ENCODE data around the gene GAB1. TPM values are rescaled to one million over a fixed set of nuclear protein-coding genes. Genes with fewer than 3 reads are reported as not detected.
"Not testable (repeated sequence)": the region's sequence is repeated elsewhere in the genome, so short reads cannot be mapped to it uniquely, and the experiment has no call there.

The GAB1 gene
- total RNA-seq, 2 donors from 2014 or later: 0.32 to 0.48 TPM

DNA sequence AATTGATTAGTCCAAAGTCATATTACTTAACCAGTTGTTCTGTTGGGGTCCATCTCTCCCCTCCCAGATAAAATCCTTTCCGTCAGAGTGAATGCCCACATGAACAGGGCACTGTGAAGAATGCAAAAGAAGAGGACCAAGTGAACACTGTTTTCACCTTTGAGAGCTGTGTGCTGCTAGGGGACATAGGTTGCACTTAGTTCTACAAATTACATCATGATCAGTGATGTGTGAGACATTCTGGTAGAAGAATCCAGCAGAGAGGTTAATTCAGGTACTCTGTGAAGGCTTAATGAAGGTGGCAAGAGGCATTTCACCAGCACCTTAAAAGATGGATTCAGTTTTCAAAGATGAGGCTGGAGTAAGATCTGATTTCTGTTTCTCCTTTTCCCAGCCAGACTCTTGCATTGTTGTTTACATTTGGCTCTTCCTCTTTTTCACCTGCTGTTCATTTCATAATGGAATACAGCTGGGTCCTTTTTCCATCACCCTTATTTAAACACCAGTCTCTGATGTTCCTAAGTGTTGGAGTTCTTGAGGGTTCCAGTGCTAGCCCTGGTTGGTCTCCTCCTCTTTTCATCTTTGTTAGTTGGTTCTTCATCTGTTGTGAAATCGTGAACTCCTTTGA is 10.9 kb downstream of the GAB1 start:
- Mint-ChIP-seq H3K27me3 (peaks cover 19% of the 10 kb centered on the region), H3K4me1 (no peaks in the 10 kb centered on the region), H3K36me3 (ENCODE audit: low read depth) (no peaks in the 10 kb centered on the region), H3K4me3 (no peak overlapping the region), H3K9me3 (no peaks in the 10 kb centered on the region), H3K27ac (no peak overlapping the region)
- no peak for ATAC-seq (replicated peaks)

DNA sequence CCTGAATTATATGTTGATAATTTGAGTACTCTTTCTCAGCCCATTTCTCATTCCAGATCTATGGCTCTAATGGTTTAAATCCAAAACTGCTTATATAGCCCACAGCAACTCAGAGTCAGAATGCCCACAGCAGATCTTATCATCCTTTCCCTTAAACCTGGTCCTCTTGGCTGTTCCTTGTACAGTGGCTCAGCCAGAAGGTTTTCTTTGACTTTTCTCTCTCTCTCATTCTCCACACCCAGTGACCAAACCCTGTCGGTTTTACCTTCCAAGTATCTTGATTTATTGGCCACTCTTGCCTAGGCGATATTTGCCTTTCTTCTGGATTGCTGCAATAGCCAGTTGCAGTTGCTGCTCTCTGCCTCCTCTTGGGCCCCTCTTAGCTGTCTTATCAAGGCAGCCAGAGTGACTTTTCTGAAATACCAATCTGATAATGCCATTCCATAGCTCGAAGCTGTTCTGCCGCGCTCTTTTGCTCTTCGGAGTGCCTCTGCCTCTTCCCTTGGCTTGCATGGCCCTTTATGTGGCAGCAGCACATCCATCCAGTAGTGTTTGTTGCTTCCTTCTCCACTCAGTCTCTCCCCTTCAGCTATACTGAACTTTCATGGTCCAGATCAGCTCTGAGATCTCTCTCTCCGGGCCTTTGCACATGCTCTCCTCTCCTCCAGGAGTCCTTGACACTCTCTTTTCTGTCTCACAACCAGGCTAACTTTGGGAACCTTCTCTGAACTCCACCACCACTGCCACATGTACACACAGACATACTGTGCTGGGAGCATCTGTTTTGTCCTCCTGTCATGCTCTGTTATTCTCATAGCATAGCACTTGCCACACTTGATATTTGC is 11.8 kb downstream of the GAB1 start:
- Mint-ChIP-seq H3K27ac (no peak overlapping the region), H3K4me3 (no peak overlapping the region), H3K4me1 (no peaks in the 10 kb centered on the region), H3K36me3 (ENCODE audit: low read depth) (no peaks in the 10 kb centered on the region), H3K9me3 (no peaks in the 10 kb centered on the region), H3K27me3 (peaks cover 22% of the 10 kb centered on the region)
- ATAC-seq (replicated peaks): no peak

DNA sequence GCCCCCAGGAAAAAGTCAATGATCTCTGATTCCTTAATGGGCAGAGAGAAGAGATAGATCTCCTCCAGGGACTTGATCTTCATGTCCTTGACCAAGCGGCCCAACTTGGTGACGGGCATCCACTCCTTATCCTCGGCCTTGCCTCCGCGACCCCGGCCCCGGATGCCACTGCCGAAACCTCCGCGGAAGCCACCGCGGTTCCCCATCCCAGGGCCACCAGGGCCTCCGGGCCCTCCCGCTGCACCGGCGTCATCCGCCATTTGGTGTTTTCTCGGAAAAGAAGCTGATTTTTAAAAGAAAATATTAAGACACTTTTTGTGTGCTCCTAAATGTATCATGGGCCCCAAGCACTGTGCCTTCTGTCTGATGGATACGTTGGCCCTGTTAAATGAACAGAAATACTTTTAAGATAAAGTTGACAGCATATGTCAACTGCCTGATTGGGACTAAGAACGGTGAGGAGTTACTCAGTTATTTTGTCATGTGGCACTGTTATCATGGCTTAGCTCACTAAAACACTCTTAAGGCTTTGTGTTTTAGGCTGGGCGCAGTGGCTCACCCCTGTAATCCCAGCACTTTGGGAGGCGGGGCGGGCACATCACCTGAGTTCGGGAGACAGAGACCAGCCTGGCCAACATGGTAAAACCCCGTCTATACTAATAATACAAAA is 13.3 kb downstream of the GAB1 start:
- H3K36me3 Mint-ChIP-seq (ENCODE audit: low read depth); H3K27ac Mint-ChIP-seq; H3K4me1 Mint-ChIP-seq; H3K4me3 Mint-ChIP-seq; ATAC-seq (replicated peaks); H3K9me3 Mint-ChIP-seq: not testable (repeated sequence)
- H3K27me3 Mint-ChIP-seq: peaks cover 20% of the 10 kb centered on the region

DNA sequence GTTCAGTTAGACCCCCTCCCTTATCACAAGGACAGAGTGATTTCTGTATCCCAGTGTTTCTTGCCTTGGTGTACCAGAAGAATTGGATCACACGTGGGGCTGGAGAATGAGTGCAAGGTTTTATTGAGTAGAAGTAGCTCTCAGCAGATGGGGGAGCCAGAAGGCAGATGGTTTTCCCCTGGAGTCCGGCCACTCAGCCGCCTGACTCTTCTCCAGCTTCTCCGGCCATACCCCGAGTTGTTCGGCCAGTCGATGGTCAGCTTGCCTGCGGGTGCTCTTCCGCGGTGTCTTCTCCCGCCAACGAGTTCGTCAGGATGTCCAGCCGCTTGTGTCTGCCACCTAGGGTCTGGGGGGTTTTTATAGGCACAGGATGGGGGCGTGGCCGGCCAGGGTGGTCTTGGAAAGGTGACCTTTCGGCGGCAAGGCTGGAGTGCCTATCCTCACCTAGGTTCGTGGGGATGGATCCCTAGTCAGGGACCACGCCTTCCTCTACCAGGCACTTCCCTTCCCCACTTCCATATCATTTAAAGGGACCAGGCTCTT is 14.5 kb downstream of the GAB1 start:
- H3K36me3 Mint-ChIP-seq (ENCODE audit: low read depth): no peaks in the 10 kb centered on the region
- H3K27me3 Mint-ChIP-seq: peaks cover 12% of the 10 kb centered on the region
- no peaks in the 10 kb centered on the region for H3K9me3 Mint-ChIP-seq
- H3K27ac Mint-ChIP-seq: no peak overlapping the region
- no peak overlapping the region for H3K4me3 Mint-ChIP-seq
- ATAC-seq (replicated peaks): no peak
- H3K4me1 Mint-ChIP-seq: no peaks in the 10 kb centered on the region

DNA sequence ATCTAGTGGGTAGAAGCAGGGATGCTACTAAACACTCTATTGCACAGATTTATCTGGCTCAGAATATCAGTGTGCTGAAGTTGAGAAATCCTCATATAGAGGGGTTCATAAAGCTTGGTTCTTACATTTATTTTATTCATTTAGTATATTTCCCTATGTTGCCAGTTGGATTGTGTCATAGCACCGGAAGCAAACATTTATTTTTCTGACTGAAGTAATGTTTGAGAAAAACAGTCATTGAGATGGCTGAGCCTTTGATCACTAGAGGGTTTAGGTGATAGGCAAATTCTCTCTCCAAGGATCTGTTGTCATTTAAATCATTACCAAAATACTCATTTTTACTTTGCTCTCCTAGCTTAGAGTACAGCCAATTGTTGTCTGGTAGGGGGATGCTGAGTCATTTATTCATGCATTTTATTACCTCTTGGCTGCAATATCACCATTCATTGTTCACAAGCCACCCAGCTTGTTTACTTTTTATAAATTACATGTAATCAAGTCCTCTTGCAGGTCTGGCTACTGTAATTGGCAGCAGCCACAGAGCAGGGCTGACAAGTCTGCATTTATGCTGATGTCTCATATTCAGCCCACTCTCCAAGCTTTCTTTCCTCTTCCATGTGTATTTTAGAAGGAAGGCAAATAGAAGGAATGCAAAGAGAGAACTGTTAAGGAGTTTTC is 15.2 kb downstream of the GAB1 start:
- Mint-ChIP-seq H3K4me1 (no peaks in the 10 kb centered on the region), H3K9me3 (no peaks in the 10 kb centered on the region), H3K4me3 (no peak overlapping the region), H3K27me3 (peaks cover 11% of the 10 kb centered on the region), H3K36me3 (ENCODE audit: low read depth) (no peaks in the 10 kb centered on the region), H3K27ac (no peak overlapping the region)
- no peak for ATAC-seq (replicated peaks)

DNA sequence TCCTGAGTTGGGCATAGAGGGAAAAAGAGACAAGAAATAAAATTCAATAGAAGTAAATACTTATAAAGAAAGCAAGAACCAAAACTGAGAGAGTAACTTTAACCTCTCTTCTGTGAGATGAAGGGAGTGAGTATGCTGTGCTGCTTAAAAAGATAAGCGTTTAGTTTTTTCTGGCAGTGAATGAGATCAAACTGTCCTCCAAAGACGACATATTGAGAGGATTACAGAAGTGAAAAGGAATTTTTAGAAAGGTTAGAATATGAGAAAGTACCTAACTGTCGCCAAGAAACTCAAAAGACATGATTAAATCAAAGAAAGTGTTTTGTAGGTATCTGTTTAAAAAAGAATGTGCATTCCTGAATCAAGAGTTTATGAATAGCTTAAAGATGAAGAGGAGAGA is 16.0 kb downstream of the GAB1 start:
- no peak overlapping the region for H3K4me3 Mint-ChIP-seq
- no peak overlapping the region for H3K27ac Mint-ChIP-seq
- H3K27me3 Mint-ChIP-seq: peaks cover 6% of the 10 kb centered on the region

DNA sequence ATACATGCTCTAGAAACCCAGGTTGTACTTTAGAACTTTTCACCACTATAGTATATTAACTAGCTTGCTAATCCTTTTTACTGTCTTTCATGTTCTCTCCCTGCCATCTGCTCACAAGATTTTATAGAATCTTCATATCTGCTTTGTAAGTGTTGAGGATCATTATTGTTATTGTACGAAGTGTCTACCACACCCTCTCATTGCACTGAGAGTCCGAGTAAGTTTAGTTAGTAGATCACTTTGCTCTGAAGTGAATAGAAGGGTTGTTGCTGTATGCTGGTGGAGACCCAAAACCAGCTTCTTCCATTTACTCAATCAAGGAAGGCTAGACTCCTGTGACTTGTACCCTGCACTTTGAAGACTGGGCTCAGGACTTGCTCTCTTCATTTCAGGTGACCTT is 17.1 kb downstream of the GAB1 start:
- Mint-ChIP-seq H3K27me3 (peaks cover 6% of the 10 kb centered on the region), H3K36me3 (ENCODE audit: low read depth) (no peaks in the 10 kb centered on the region), H3K27ac (no peak overlapping the region), H3K9me3 (no peaks in the 10 kb centered on the region), H3K4me3 (no peak overlapping the region), H3K4me1 (peaks cover 3% of the 10 kb centered on the region)
- no peak for ATAC-seq (replicated peaks)

More for the DNA sequence above, 16.0 kb downstream of the GAB1 start:
- Mint-ChIP-seq H3K9me3 (no peaks in the 10 kb centered on the region), H3K36me3 (ENCODE audit: low read depth) (no peaks in the 10 kb centered on the region), H3K4me1 (no peaks in the 10 kb centered on the region)
- ATAC-seq (replicated peaks): no peak

DNA sequence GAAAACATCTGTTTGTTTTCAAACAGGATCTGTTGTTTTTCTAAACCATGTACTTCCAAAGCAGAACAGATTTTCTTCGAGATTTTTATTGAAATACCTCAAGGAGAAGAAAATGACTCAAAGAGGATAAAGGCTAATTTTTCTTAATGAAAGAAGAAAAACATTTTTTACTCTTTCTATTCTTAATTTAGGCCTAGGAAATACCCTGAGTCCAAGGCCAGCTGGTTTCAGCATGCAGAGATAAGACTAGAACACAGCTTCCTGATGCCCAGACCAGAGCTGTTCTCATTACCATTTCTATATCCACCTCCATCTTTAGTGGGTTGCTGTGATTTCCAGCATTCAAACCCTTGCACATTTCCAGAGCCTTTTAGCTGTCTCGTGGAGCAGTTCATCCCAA is 18.3 kb downstream of the GAB1 start:
- Mint-ChIP-seq H3K9me3 (peaks cover 3% of the 10 kb centered on the region), H3K27ac (no peak overlapping the region), H3K36me3 (ENCODE audit: low read depth) (no peaks in the 10 kb centered on the region), H3K27me3 (peaks cover 6% of the 10 kb centered on the region), H3K4me3 (no peak overlapping the region), H3K4me1 (peaks cover 15% of the 10 kb centered on the region)
- no peak for ATAC-seq (replicated peaks)

DNA sequence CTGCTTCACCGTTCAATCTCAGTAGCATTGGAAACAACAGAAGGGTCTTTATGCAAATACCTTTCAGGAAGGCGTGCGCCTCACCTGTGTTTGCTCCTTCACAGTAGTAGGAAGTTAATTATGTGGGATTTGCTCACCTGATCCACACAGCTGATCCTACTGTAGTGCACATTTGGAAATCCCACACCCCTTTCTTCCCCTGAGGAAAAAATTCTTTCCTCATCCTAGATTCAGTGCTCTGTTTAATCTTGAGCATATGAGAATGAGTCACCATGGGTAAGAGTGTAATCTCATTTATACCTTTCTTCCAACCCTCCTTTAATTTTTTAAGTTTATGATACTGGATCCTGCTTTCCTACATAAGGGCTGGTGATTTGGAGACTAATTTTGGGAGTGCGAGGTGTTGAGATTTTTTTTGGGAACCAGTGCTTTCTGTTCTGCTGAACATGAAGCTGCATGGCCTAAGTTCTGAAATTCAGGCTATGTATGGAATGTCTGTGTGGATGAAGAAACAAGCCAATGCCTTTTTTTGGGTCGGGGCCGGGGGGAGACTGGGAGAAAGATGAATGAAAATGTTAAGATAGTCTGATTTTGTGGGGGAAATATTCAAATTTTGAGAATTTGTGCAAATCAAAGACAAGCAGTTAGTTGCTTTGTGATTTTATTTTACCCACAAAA is 19.0 kb downstream of the GAB1 start:
- Mint-ChIP-seq H3K4me3 (no peak overlapping the region), H3K27ac (no peak overlapping the region), H3K36me3 (ENCODE audit: low read depth) (no peaks in the 10 kb centered on the region), H3K4me1 (peaks cover 17% of the 10 kb centered on the region), H3K9me3 (peaks cover 3% of the 10 kb centered on the region), H3K27me3 (peaks cover 6% of the 10 kb centered on the region)
- no peak for ATAC-seq (replicated peaks)

DNA sequence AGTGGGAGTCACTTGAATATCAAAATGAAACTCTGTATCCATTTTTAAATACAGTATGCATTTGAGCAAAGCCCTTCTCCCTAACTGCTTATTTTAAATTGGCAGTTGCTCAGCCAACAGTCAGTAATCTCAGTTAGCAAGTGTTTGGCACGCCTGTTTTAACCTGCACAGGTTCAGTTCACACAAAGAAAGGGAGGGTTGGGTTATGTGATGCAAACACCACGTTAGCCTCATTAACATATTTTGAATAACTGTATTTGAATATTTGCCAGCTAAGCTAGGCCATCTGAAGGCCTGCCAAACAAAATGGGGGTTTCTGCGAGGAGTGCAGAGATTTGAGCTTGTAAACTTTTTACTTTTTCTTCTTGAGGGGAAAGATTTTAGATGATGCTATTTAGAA is 19.8 kb downstream of the GAB1 start:
- H3K4me1 Mint-ChIP-seq: peaks cover 17% of the 10 kb centered on the region
- no peak overlapping the region for H3K4me3 Mint-ChIP-seq
- peaks cover 3% of the 10 kb centered on the region for H3K9me3 Mint-ChIP-seq
- no peak overlapping the region for H3K27ac Mint-ChIP-seq
- no peaks in the 10 kb centered on the region for H3K36me3 Mint-ChIP-seq (ENCODE audit: low read depth)
- no peak for ATAC-seq (replicated peaks)
- H3K27me3 Mint-ChIP-seq: peaks cover 6% of the 10 kb centered on the region

DNA sequence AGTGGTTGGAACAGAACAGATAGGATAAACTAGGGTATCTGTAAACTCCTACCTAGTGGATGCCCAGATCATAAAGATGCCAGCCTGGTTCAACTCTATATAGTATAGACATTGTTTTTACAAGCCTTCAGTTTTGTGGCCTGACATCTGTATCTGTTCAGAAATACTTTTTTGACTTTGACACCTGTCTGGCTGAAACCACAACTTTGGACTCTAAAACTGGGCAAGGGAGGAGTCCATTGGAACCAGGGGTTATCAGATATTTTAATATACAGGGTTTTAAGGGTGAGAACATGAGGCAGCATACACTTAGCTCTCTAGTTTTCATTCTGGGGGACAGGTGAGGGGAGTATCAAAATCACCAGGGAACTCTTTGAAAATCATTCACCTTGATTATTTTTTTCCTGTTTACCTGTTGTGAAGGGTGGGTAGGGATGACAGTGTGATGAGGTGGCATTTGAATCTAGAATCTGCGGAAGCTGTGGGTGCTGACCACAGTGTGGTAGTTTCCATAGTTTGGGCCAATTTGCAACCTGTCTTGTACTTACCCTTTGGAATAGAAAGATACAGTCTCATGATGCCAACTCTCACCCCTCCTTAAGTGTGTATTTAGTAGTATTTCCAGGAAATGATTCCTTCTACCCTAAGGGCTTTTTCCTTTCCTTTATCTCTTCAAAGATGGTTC is 20.6 kb downstream of the GAB1 start:
- Mint-ChIP-seq H3K4me1 (peaks cover 17% of the 10 kb centered on the region), H3K9me3 (peaks cover 3% of the 10 kb centered on the region), H3K27ac (peak overlapping the region; percentile 68), H3K27me3 (peaks cover 6% of the 10 kb centered on the region), H3K4me3 (no peak overlapping the region), H3K36me3 (ENCODE audit: low read depth) (no peaks in the 10 kb centered on the region)
- peak; percentile 57 for ATAC-seq (replicated peaks)

DNA sequence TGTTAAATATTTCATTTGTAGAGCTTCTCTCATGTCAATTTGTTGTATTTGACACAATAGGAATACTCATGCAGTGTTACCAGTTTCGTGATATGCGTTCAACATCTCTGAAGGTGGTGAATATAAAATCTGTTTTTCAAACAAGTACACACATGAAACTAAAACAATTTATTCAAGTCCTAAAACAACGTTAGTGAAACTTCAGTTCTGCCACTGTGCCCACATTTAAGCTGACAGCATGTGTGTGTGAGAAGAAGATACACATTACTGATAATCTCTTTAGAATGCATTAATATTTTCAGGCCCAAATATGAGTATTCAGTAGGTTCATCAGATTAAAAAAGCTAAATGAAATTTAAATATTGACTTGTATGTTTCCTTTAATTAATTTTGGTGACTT is 21.7 kb downstream of the GAB1 start:
- Mint-ChIP-seq H3K4me3 (peak overlapping the region; percentile 75), H3K4me1 (peaks cover 17% of the 10 kb centered on the region)

DNA sequence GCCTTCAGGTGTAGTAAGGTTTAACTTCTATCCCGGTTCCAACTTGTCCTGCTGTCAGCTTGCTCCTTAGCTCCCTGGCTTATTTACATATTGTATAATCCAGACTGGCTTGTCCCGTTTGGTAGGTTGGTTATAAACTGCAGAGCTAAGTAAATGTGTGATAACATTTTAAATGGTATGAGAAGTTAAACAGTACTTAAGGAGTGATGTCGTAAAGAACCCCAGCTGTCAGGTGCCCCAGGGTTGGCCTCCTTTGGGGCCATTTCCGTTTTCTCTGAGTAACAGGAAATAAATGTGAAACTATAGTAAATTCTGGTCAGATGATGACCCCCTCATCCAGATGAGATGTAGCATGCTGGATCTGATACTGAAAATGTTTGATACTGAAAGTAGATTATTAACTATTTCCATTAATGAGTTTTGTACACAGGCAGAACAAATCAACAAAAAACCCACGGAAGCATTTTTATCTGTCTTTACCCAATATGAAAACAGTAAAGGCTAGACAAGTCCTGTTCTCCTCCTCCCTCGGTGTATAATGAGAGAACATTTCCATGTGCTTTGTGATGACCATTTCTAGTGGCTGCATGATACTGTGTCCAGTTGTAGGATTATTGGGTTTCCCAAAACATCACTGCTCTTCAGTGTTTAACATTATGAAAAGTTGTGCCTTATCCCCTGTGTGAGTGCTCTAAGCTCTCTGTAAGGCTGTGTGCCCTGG is 22.4 kb downstream of the GAB1 start:
- Mint-ChIP-seq H3K9me3 (peaks cover 3% of the 10 kb centered on the region), H3K27ac (peak overlapping the region; percentile 89), H3K4me3 (peak overlapping the region; percentile 75), H3K4me1 (peaks cover 17% of the 10 kb centered on the region), H3K36me3 (ENCODE audit: low read depth) (no peaks in the 10 kb centered on the region), H3K27me3 (no peaks in the 10 kb centered on the region)
- peak; percentile 85 for ATAC-seq (replicated peaks)

More for the DNA sequence above, 21.7 kb downstream of the GAB1 start:
- peak overlapping the region; percentile 89 for H3K27ac Mint-ChIP-seq
- ATAC-seq (replicated peaks): no peak
- no peaks in the 10 kb centered on the region for H3K36me3 Mint-ChIP-seq (ENCODE audit: low read depth)
- H3K9me3 Mint-ChIP-seq: peaks cover 3% of the 10 kb centered on the region
- no peaks in the 10 kb centered on the region for H3K27me3 Mint-ChIP-seq

Measured in activated T-helper 17 cell treated with anti-CD3 and anti-CD28 coated beads, Interleukin-2, amount 50 U/mL, for 72 hours (primary cell).